GM23338 (cell line): ENCODE measurements around the gene PRSS56. TPM values are rescaled to one million over a fixed set of nuclear protein-coding genes. Genes with fewer than 3 reads are reported as not detected.

Experiments
- ATAC-seq: fragments of 200-7000 bp; cut with Tn5 transposase; 3 replicates; pipeline ENCODE4 v1.9.1; 2020
- DNase-seq: peaks from one replicate; pipeline ENCODE4 v3.0.0-alpha.2; 2015; ENCODE audit warnings: low spot score
- H2AFZ ChIP-seq: fragments of 200-600 bp; sonication (generic); 2 replicates; pipeline ENCODE4 v1.8.0; 2016; ENCODE audit warnings: antibody characterized with exemption, mild to moderate bottlenecking, moderate library complexity
- H3F3A ChIP-seq: fragments of 200-600 bp; sonication (generic); replicated peaks from 2 replicates; pipeline ENCODE4 v1.8.0; 2017; ENCODE audit warnings: antibody characterized with exemption, mixed run types, low read depth
- H3K27ac ChIP-seq: fragments of 200-600 bp; sonication (generic); 2 replicates; pipeline ENCODE4 v1.6.1; 2016; ENCODE audit warnings: low read depth
- H3K27me3 ChIP-seq: fragments of 200-600 bp; sonication (generic); 2 replicates; pipeline ENCODE4 v1.8.0; 2016; ENCODE audit warnings: mild to moderate bottlenecking, mixed run types, moderate library complexity; ENCODE audit not compliant: insufficient read depth
- H3K36me3 ChIP-seq: fragments of 200-600 bp; sonication (generic); 2 replicates; pipeline ENCODE4 v1.8.0; 2016; ENCODE audit warnings: mild to moderate bottlenecking; ENCODE audit not compliant: insufficient read depth
- H3K4me1 ChIP-seq: fragments of 200-600 bp; sonication (generic); 2 replicates; pipeline ENCODE4 v1.8.0; 2016; ENCODE audit warnings: mild to moderate bottlenecking, moderate library complexity; ENCODE audit not compliant: insufficient read depth
- H3K4me2 ChIP-seq: fragments of 200-600 bp; sonication (generic); 2 replicates; pipeline ENCODE4 v1.7.1; 2017; ENCODE audit warnings: mixed run types
- H3K4me3 ChIP-seq: fragments of 200-600 bp; sonication (generic); 2 replicates; pipeline ENCODE4 v1.6.1; 2016; ENCODE audit warnings: mixed run types
- H3K79me2 ChIP-seq: fragments of 200-600 bp; sonication (generic); replicated peaks from 2 replicates; pipeline ENCODE4 v1.8.0; 2017; ENCODE audit warnings: mild to moderate bottlenecking; ENCODE audit not compliant: insufficient read depth
- H3K9me2 ChIP-seq: fragments of 200-600 bp; sonication (generic); 2 replicates; pipeline ENCODE4 v1.8.0; 2017; ENCODE audit not compliant: insufficient read depth
- H4K20me1 ChIP-seq: fragments of 200-600 bp; sonication (generic); replicated peaks from 2 replicates; pipeline ENCODE4 v1.8.0; 2017; ENCODE audit warnings: mild to moderate bottlenecking; ENCODE audit not compliant: insufficient read depth
- H3K27ac Mint-ChIP-seq: 2 replicates; pipeline ENCODE4 v1.8.0; 2020; ENCODE audit warnings: inconsistent platforms, mild to moderate bottlenecking, moderate library complexity, mixed read lengths
- H3K27me3 Mint-ChIP-seq: 3 replicates; pipeline ENCODE4 v1.8.0; 2022; ENCODE audit warnings: low read depth, mild to moderate bottlenecking, moderate library complexity, mixed read lengths, inconsistent platforms; ENCODE audit not compliant: insufficient read depth, poor library complexity
- H3K36me3 Mint-ChIP-seq: 3 replicates; pipeline ENCODE4 v1.8.0; 2021; ENCODE audit warnings: low read depth, mild to moderate bottlenecking, inconsistent platforms, moderate library complexity, mixed read lengths
- H3K4me1 Mint-ChIP-seq: 3 replicates; pipeline ENCODE4 v1.8.0; 2020; ENCODE audit warnings: mild to moderate bottlenecking, inconsistent platforms, mixed read lengths
- H3K4me3 Mint-ChIP-seq: 3 replicates; pipeline ENCODE4 v1.8.0; 2021; ENCODE audit warnings: moderate library complexity, mild to moderate bottlenecking, inconsistent platforms, mixed read lengths
- H3K9me3 Mint-ChIP-seq: 3 replicates; pipeline ENCODE4 v1.8.0; 2020; ENCODE audit warnings: moderate library complexity, mild to moderate bottlenecking, inconsistent platforms, mixed read lengths
- CREB1 ChIP-seq: fragments of 250-450 bp; sonication (Bioruptor Pico); IDR thresholded peaks from 2 replicates; pipeline ENCODE4 v1.5.0; 2020; ENCODE audit warnings: low read depth, mild to moderate bottlenecking, moderate library complexity
- CTCF ChIP-seq, 2 experiments: fragments of 200-600 bp in 1 of 2; sonication (generic) in 1 of 2; conservative IDR thresholded peaks; 2 replicates each; pipeline versions ENCODE4 v1.5.1 to v1.6.1; 2016 to 2017; ENCODE audit warnings: antibody characterized with exemption in 2 of 2, low read depth in 2 of 2, mild to moderate bottlenecking in 2 of 2, moderate library complexity in 1 of 2
- ETS1 ChIP-seq: IDR thresholded peaks from 2 replicates; pipeline ENCODE4 v1.6.1; 2016; ENCODE audit warnings: antibody characterized with exemption
- EZH2 ChIP-seq: fragments of 200-600 bp; sonication (generic); IDR thresholded peaks from one replicate; pipeline ENCODE4 v1.8.0; 2017; ENCODE audit warnings: antibody characterized with exemption, mild to moderate bottlenecking, low read depth; ENCODE audit not compliant: unreplicated experiment
- NANOG ChIP-seq: IDR thresholded peaks from 2 replicates; pipeline ENCODE4 v1.6.1; 2016; ENCODE audit warnings: antibody characterized with exemption, borderline replicate concordance
- POLR2AphosphoS5 ChIP-seq: IDR thresholded peaks from 2 replicates; pipeline ENCODE4 v1.6.1; 2016; ENCODE audit warnings: antibody characterized with exemption, low read depth
- REST ChIP-seq: IDR thresholded peaks from one replicate; pipeline ENCODE4 v1.6.1; 2018; ENCODE audit warnings: antibody characterized with exemption; ENCODE audit not compliant: unreplicated experiment
- STAT1 ChIP-seq: IDR thresholded peaks from one replicate; pipeline ENCODE4 v1.6.1; 2016; ENCODE audit warnings: antibody characterized with exemption; ENCODE audit not compliant: unreplicated experiment
- ZNF331 ChIP-seq: fragments of 250-450 bp; sonication (Bioruptor Pico); IDR thresholded peaks from 2 replicates; pipeline ENCODE4 v1.5.0; 2020; ENCODE audit warnings: low read depth, mild to moderate bottlenecking, moderate library complexity
- polyA plus RNA-seq: library from polyadenylated mRNA; unstranded; fragments of >200 nt; fragmentation: Nextera tagmentation; extraction: Ambion mirVana; gene quantifications from 2 replicates; pipeline ENCODE4 v1.2.1, GENCODE V29; 2016
- total RNA-seq: library from RNA; depleted of rRNA; stranded (reverse); fragments of >200 nt; shearing (Covaris generic); gene quantifications from 2 replicates; pipeline ENCODE4 v1.2.3, GENCODE V29; 2014

Gene PRSS56
- total and polyA plus RNA-seq, 2 experiments from 2014 or later = 0.27 to 0.31 TPM

GRCh38 chr2:232495292-232495691 is 24.9 kb upstream of the PRSS56 start:
- H3K4me1 ChIP-seq = no peaks in the 10 kb centered on the region
- H3K9me2 ChIP-seq = no peaks in the 10 kb centered on the region
- H3K27me3 ChIP-seq = no peaks in the 10 kb centered on the region
- H4K20me1 ChIP-seq = no peaks in the 10 kb centered on the region
- no peaks in the 10 kb centered on the region for H3K79me2 ChIP-seq
- ATAC-seq (no peak), DNase-seq (no peak)
- H2AFZ ChIP-seq = no peak overlapping the region
- H3K27ac ChIP-seq = no peak overlapping the region
- peaks cover 20% of the 10 kb centered on the region for H3K27me3 Mint-ChIP-seq
- H3K4me2 ChIP-seq = no peak overlapping the region
- peaks cover 19% of the 10 kb centered on the region for H3K4me1 Mint-ChIP-seq
- H3K36me3 ChIP-seq = no peaks in the 10 kb centered on the region
- no peak overlapping the region for H3K4me3 Mint-ChIP-seq
- no peak overlapping the region for H3K4me3 ChIP-seq
- TF ChIP-seq CREB1 (CRISPR knock-in tag) = no peak
- TF ChIP-seq POLR2AphosphoS5 = no peak
- no peak for TF ChIP-seq NANOG
- TF ChIP-seq ZNF331 (CRISPR knock-in tag) = no peak
- no peak for TF ChIP-seq ETS1
- no peak for TF ChIP-seq STAT1
- no peak for TF ChIP-seq EZH2
- no peak for TF ChIP-seq CTCF (conservative IDR thresholded peaks at IDR 0.05; ENCODE audit: low read depth in 2 of 2)
- no peak for TF ChIP-seq REST
- H3K27ac Mint-ChIP-seq = no peak overlapping the region
- H3K36me3 Mint-ChIP-seq = no peaks in the 10 kb centered on the region
- no peaks in the 10 kb centered on the region for H3F3A ChIP-seq
- H3K9me3 Mint-ChIP-seq = no peaks in the 10 kb centered on the region
